ENCODE results near the gene EIF1AD.

The EIF1AD gene

DNA sequence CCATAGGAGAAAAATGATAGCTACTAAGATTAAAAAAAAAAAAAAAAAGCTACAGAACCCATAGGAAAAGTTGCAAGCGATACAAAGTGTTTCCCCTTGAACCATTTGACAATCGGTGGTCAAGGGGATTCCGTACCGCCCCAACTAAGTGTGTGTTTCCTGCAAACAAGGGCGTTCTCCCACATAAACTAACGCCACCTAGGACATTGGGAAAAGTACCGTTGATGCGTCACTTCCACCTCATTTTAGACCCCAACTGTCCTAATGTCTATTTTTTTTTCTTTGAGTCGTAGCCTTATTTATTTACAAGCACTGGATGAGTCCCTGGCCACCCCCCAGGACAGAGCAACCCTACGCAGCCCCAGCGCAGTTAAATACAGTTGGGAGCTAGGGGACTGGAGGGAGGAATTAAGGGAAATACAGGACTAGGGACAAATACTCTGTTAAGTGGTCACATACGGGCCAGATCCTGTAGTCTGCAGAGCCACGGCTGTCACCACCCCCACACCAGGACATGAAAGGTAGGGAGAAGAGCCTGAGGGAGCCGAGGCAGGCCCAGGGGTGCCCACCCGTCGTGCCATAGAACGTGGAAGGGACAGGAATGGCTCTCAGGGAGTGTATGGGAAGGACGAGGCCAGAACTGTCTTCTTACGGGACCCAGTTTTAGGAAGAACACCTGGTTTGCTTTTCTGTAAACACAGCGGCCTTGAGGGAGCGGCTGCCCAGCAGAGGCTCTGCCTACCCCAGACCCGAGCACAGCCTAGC is 19.0 kb downstream of the EIF1AD start:
- no peaks in the 10 kb centered on the region for H3K27me3 ChIP-seq (ENCODE audit: control insufficient read depth, insufficient read depth, low read length, poor library complexity, severe bottlenecking)
- H3K4me3 ChIP-seq (ENCODE audit: insufficient read depth, low read depth, low read length), result no peak overlapping the region
- H3K9me3 ChIP-seq (ENCODE audit: control insufficient read depth, low read length), result no peaks in the 10 kb centered on the region
- no peak overlapping the region for H3K27ac ChIP-seq (ENCODE audit: insufficient read depth, low read depth, low read length, poor library complexity, severe bottlenecking)
- peaks cover 9% of the 10 kb centered on the region for H3K36me3 ChIP-seq (ENCODE audit: control insufficient read depth, insufficient read depth, low read length)
- H3K4me1 ChIP-seq (ENCODE audit: control insufficient read depth, insufficient read depth, low read length), result no peaks in the 10 kb centered on the region
- WGBS, 2 experiments, result 88% methylated on average over 22 of the region's 22 CpGs

DNA sequence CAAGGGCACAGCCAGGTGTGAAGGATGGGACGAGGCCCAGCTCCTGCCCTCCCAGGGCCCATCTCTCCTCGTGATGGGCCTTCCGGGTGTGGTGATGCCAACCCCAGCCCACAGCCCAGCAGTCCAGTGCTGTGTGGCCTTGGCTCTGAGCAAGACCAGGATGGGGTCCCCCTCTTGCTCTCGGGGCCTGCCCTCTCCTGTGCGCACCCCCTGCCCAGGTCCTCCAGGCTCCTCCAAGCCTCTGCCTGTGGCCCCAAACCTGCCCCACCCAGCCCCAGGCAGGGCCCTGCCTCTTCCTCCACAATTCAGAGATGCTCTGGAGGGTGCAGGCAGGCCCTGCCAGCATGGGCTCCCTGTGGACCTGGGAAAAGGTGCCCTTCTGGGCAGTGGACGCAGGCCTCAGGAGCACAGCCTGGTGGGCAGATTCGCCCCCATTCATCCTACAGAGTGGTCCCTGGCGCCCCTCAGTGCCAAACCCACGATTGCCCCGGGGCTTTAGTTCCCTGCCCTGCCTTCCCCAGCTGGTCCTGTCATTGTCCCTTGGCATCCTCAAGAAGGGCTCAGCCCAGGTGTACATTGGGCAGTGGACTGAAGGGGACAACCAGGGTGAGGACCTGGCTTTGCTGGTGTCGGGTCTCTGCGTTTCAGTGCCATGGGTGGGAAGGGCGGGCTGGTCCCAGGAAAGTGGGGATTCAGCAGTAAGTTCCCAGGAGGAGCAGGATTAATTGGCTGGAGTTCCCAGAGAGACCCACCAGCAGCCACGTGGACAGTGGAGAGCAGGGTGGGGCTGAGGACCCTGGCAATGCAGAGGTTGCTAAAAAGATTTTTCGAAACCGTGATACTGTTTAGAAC is 19.8 kb downstream of the EIF1AD start:
- Histone ChIP-seq H3K27me3 (ENCODE audit: control insufficient read depth, insufficient read depth, low read length, poor library complexity, severe bottlenecking) (no peaks in the 10 kb centered on the region), H3K4me1 (ENCODE audit: control insufficient read depth, insufficient read depth, low read length) (no peaks in the 10 kb centered on the region), H3K4me3 (ENCODE audit: insufficient read depth, low read depth, low read length) (no peak overlapping the region), H3K27ac (ENCODE audit: insufficient read depth, low read depth, low read length, poor library complexity, severe bottlenecking) (no peak overlapping the region), H3K36me3 (ENCODE audit: control insufficient read depth, insufficient read depth, low read length) (peaks cover 15% of the 10 kb centered on the region), H3K9me3 (ENCODE audit: control insufficient read depth, low read length) (no peaks in the 10 kb centered on the region)
- WGBS, 2 experiments, result 86 to 87% methylated on average over 16 of the region's 16 CpGs

DNA sequence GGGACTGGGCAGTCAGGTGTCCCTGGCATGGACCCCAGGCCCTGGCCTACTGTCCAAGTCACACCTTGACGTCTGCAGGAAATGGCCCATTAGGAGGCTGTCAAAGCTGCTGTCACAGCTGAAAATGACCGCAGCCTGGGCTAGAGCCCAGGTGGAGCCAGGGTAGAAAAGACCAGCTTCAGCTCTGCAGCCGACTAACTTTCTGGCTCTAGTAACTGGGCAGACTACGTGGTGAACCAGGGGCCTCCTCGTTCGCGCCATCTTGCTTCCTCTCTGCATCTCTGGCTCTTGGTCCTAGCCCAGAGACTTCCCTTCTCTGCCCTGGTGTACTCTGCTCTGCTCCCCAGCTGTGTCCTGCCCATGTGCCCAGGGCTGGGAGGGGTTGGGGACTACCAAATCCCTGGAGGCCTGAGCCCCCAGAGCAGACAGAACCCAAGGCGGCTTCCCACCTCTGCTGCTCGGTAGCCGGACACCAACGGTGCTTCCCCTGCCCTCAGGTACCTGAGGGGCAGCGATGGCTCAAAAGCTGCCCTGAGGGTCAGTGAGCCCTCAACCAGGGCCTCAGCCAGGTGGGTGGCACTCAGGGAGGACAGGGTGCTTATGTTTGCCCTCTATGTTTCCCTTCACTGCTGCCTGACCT is 20.7 kb downstream of the EIF1AD start:
- Histone ChIP-seq H3K27ac (ENCODE audit: insufficient read depth, low read depth, low read length, poor library complexity, severe bottlenecking) (no peak overlapping the region), H3K36me3 (ENCODE audit: control insufficient read depth, insufficient read depth, low read length) (peaks cover 20% of the 10 kb centered on the region), H3K9me3 (ENCODE audit: control insufficient read depth, low read length) (no peaks in the 10 kb centered on the region), H3K4me1 (ENCODE audit: control insufficient read depth, insufficient read depth, low read length) (no peaks in the 10 kb centered on the region), H3K4me3 (ENCODE audit: insufficient read depth, low read depth, low read length) (no peak overlapping the region), H3K27me3 (ENCODE audit: control insufficient read depth, insufficient read depth, low read length, poor library complexity, severe bottlenecking) (no peaks in the 10 kb centered on the region)
- 90 to 94% methylated on average over 12 of the region's 12 CpGs for whole genome bisulfite sequencing, 2 experiments

DNA sequence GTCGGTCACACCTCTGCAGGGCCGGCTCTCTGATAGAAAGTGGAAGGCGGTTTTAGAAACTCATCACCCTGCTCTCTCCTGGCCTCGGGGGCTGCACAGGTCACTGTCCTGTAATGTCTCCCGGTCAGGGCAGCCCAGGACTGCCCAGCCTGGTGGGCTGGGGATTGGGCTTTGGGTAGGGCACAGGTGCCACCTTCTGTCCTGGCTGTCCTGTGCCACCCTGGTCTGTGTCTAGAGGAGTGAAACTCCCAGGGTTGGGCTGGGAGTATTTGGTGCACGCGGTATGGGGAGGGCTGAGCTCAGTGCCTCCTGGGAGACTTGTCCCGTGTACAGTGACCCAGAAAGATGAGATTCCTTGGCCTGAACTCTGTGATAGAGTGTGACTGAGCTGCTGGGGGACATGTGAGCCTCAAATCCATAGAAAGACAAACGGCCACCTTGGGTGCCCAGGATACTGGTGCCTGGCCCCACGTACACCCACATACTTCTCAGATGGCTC is 22.6 kb downstream of the EIF1AD start:
- no peaks in the 10 kb centered on the region for H3K27me3 ChIP-seq (ENCODE audit: control insufficient read depth, insufficient read depth, low read length, poor library complexity, severe bottlenecking)
- H3K9me3 ChIP-seq (ENCODE audit: control insufficient read depth, low read length), result no peaks in the 10 kb centered on the region
- no peak overlapping the region for H3K4me3 ChIP-seq (ENCODE audit: insufficient read depth, low read depth, low read length)
- 94 to 97% methylated on average over 10 of the region's 10 CpGs for WGBS, 2 experiments
- no peak overlapping the region for H3K27ac ChIP-seq (ENCODE audit: insufficient read depth, low read depth, low read length, poor library complexity, severe bottlenecking)
- no peaks in the 10 kb centered on the region for H3K4me1 ChIP-seq (ENCODE audit: control insufficient read depth, insufficient read depth, low read length)
- peaks cover 20% of the 10 kb centered on the region for H3K36me3 ChIP-seq (ENCODE audit: control insufficient read depth, insufficient read depth, low read length)

DNA sequence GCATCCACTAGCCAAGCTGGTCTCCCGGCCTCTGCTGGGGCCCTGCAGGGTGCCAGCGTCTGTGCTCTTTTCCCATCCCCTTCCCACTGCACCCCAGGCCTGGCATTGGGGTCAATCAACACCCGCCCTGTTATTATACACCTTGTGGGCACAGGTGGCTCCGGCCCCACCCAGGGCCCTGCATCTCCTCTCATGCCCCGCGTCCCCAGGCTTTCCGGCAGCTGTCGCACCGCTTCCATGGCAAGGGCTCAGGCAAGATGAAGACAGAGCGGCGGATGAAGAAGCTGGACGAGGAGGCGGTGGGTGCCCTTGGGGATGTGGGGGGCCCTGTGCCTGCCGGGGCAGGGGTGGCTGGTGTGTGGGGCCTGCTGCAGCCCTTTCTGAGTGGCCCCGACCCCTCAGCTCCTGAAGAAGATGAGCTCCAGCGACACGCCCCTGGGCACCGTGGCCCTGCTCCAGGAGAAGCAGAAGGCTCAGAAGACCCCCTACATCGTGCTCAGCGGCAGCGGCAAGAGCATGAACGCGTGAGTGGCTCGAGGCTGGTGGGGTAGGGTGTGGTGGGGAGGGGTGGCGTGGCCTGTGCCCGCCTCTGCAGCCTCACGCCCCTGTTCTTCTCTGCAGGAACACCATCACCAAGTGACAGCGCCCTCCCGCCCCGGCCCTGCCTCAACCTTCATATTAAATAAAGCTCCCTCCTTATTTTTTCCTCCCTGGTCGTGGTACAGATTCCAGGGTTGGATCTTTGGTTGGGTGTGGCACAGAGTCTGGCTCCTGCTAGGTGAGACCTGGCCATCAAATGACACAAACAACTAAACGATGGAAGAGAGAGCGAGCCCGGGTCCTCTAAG is 23.3 kb downstream of the EIF1AD start:
- no peaks in the 10 kb centered on the region for H3K4me1 ChIP-seq (ENCODE audit: control insufficient read depth, insufficient read depth, low read length)
- H3K4me3 ChIP-seq (ENCODE audit: insufficient read depth, low read depth, low read length), result no peak overlapping the region
- no peaks in the 10 kb centered on the region for H3K27me3 ChIP-seq (ENCODE audit: control insufficient read depth, insufficient read depth, low read length, poor library complexity, severe bottlenecking)
- no peak overlapping the region for H3K27ac ChIP-seq (ENCODE audit: insufficient read depth, low read depth, low read length, poor library complexity, severe bottlenecking)
- WGBS, 2 experiments, result 95 to 96% methylated on average over 34 of the region's 34 CpGs
- peaks cover 21% of the 10 kb centered on the region for H3K36me3 ChIP-seq (ENCODE audit: control insufficient read depth, insufficient read depth, low read length)
- no peaks in the 10 kb centered on the region for H3K9me3 ChIP-seq (ENCODE audit: control insufficient read depth, low read length)

DNA sequence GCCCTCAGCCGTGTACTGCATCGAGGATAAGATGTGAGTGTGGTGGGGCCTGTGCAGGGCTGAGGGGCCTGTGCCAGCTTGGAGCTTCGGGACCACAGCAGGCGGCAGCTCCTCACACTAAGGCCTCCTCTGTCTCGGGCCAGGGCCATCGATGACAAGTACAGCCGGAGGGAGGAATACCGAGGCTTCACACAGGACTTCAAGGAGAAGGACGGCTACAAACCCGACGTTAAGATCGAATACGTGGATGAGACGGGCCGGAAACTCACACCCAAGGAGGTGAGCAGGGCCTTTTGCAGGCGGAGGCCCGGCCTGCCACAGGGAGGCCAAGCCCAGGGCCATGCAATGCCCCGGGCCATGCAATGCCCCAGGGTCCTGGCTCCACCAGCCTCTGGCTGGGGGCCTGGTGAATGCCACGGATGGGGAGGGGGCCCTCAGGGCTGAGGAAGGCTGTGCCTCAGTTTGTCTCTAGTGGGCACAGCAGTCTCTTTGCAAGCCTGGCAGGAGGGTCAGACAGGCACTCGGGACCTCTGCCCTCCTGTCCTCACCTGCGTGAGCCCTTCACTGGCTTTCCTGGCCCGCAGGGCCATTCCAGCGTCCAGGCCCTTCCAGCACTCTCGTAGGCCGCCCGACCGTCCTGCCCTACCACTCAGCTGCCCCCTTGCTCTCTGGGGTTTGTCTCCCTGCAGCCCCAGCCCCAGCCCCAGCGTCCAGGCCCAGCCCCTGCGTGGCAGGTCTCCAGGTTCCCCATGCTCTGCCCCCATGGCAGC is 24.2 kb downstream of the EIF1AD start:
- peaks cover 28% of the 10 kb centered on the region for H3K36me3 ChIP-seq (ENCODE audit: control insufficient read depth, insufficient read depth, low read length)
- 92% methylated on average over 29 of the region's 29 CpGs for WGBS, 2 experiments

DNA sequence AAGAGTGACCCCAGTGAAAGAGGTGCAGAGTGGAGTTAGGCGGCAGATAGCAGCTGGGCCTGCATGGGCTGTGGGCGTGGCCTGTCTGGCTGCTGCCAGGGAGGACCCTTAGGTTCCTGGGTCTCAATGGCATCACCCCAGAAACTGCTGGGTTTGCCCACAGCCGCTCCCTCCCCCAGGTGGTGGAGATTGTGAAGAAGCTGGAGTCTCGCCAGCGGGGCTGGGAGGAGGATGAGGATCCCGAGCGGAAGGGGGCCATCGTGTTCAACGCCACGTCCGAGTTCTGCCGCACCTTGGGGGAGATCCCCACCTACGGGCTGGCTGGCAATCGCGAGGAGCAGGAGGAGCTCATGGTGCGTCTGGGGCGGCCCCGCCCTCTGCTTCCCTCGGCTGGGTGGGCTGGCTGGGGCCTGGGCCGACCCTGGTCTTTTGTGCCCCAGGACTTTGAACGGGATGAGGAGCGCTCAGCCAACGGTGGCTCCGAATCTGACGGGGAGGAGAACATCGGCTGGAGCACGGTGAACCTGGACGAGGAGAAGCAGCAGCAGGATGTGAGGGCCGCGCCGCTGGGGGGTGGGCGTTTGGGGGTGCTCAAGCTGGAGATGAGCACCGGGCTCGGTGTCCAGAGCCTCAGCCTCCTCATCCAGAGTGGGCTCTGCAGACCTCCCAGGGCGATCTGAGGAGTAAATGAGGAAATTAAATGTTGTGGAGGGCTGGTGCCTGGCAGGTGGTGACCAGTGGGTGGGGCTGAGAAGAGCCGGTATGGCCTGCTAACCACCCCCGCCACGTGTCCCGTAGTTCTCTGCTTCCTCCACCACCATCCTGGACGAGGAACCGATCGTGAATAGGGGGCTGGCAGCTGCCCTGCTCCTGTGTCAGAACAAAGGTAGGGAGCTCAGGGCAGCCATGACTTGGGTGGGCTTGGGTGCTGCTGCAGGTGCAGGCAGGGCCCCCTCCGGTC is 25.5 kb downstream of the EIF1AD start:
- Histone ChIP-seq H3K36me3 (ENCODE audit: control insufficient read depth, insufficient read depth, low read length) (peaks cover 28% of the 10 kb centered on the region), H3K27ac (ENCODE audit: insufficient read depth, low read depth, low read length, poor library complexity, severe bottlenecking) (no peak overlapping the region), H3K4me1 (ENCODE audit: control insufficient read depth, insufficient read depth, low read length) (no peaks in the 10 kb centered on the region), H3K9me3 (ENCODE audit: control insufficient read depth, low read length) (no peaks in the 10 kb centered on the region), H3K27me3 (ENCODE audit: control insufficient read depth, insufficient read depth, low read length, poor library complexity, severe bottlenecking) (no peaks in the 10 kb centered on the region), H3K4me3 (ENCODE audit: insufficient read depth, low read depth, low read length) (no peak overlapping the region)
- 92 to 93% methylated on average over 43 of the region's 43 CpGs for WGBS, 2 experiments

More for the DNA sequence above, 24.2 kb downstream of the EIF1AD start:
- no peaks in the 10 kb centered on the region for H3K9me3 ChIP-seq (ENCODE audit: control insufficient read depth, low read length)
- no peak overlapping the region for H3K27ac ChIP-seq (ENCODE audit: insufficient read depth, low read depth, low read length, poor library complexity, severe bottlenecking)
- H3K27me3 ChIP-seq (ENCODE audit: control insufficient read depth, insufficient read depth, low read length, poor library complexity, severe bottlenecking), result no peaks in the 10 kb centered on the region
- no peak overlapping the region for H3K4me3 ChIP-seq (ENCODE audit: insufficient read depth, low read depth, low read length)
- no peaks in the 10 kb centered on the region for H3K4me1 ChIP-seq (ENCODE audit: control insufficient read depth, insufficient read depth, low read length)

DNA sequence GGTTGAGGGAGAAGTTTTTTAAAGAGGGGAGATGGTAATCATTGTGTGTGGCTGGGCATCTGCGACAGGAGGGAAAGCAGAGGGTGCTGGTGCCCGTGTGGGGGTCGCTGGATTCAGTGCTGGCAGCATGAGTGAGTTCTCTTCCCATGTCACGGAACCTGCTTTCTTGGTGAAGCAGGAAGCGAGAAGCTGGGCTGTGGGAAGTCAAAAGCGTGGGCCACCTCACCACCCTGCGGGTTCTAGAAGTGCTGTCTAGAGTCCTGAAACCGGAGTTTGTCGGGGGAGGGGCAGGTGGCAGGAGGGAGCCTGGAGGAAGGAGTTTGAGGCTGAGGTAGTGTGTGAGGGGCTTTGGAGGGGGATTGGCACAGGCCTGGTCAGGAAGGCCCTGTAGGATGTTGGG is 26.2 kb downstream of the EIF1AD start:
- H3K36me3 ChIP-seq (ENCODE audit: control insufficient read depth, insufficient read depth, low read length), result peaks cover 28% of the 10 kb centered on the region

More for the DNA sequence above, 26.2 kb downstream of the EIF1AD start:
- Histone ChIP-seq H3K9me3 (ENCODE audit: control insufficient read depth, low read length) (no peaks in the 10 kb centered on the region), H3K27ac (ENCODE audit: insufficient read depth, low read depth, low read length, poor library complexity, severe bottlenecking) (no peak overlapping the region), H3K4me3 (ENCODE audit: insufficient read depth, low read depth, low read length) (no peak overlapping the region), H3K4me1 (ENCODE audit: control insufficient read depth, insufficient read depth, low read length) (no peaks in the 10 kb centered on the region), H3K27me3 (ENCODE audit: control insufficient read depth, insufficient read depth, low read length, poor library complexity, severe bottlenecking) (no peaks in the 10 kb centered on the region)
- 95 to 96% methylated on average over 9 of the region's 9 CpGs for WGBS, 2 experiments
